Measurements from ENCODE around the gene EYS.

GRCh38 chr6:64696053-64696452, 1011.0 kb downstream of the EYS start:
- TF ChIP-seq EZH2 (IDR thresholded peaks at IDR 0.05), result no peak
- TF ChIP-seq POLR2AphosphoS5 (IDR thresholded peaks at IDR 0.05; ENCODE audit: borderline replicate concordance, low read depth, low read length), result no peak
- TF ChIP-seq FOXP2 (optimal IDR thresholded peaks at IDR 0.05; ENCODE audit: control extremely low read depth, extremely low read length, insufficient read depth), result no peak

Data from SK-N-MC (cell line).